ENCODE measurements around the gene NKPD1.
"Not testable (repeated sequence)": the region's sequence is repeated elsewhere in the genome, so short reads cannot be mapped to it uniquely, and the experiment has no call there.

Gene NKPD1

GRCh38 chr19:45139286-45140143, 21.3 kb downstream of the NKPD1 start:
- DNase-seq: no peak

- DNase-seq: no peak
These were observed 22.5 kb downstream of the NKPD1 start for GRCh38 chr19:45138303-45138751.

- DNase-seq: no peak
These were observed 23.5 kb downstream of the NKPD1 start for GRCh38 chr19:45137179-45137761.

- no peak for DNase-seq
These were observed 24.1 kb downstream of the NKPD1 start for GRCh38 chr19:45136507-45137178.

- no peak for DNase-seq
These were observed 25.5 kb downstream of the NKPD1 start for GRCh38 chr19:45135176-45135885.

GRCh38 chr19:45133661-45134060, 27.1 kb downstream of the NKPD1 start:
- DNase-seq: no peak

- DNase-seq: no peak
These were observed 29.7 kb downstream of the NKPD1 start for GRCh38 chr19:45130888-45131615.

- DNase-seq: no peak
These were observed 30.5 kb downstream of the NKPD1 start for GRCh38 chr19:45130236-45130635.

GRCh38 chr19:45128806-45129205, 32.0 kb downstream of the NKPD1 start:
- no peak for DNase-seq

GRCh38 chr19:45128146-45128545, 32.6 kb downstream of the NKPD1 start:
- no peak for DNase-seq

- DNase-seq: no peak
These were observed 34.1 kb downstream of the NKPD1 start for GRCh38 chr19:45126654-45127053.

GRCh38 chr19:45125975-45126493, 34.7 kb downstream of the NKPD1 start:
- peak; percentile 87 for DNase-seq

GRCh38 chr19:45125360-45125759, 35.4 kb downstream of the NKPD1 start:
- DNase-seq: no peak

- DNase-seq: no peak
These were observed 36.8 kb downstream of the NKPD1 start for GRCh38 chr19:45124021-45124420.

GRCh38 chr19:45123440-45123850, 37.3 kb downstream of the NKPD1 start:
- no peak for DNase-seq

GRCh38 chr19:45122832-45123231, 38.0 kb downstream of the NKPD1 start:
- DNase-seq: no peak

GRCh38 chr19:45121827-45122345, 38.9 kb downstream of the NKPD1 start:
- DNase-seq: no peak

- no peak for DNase-seq
These were observed 41.2 kb downstream of the NKPD1 start for GRCh38 chr19:45119582-45119981.

- DNase-seq: not testable (repeated sequence)
These were observed 42.0 kb downstream of the NKPD1 start for GRCh38 chr19:45118591-45119355.

GRCh38 chr19:45118106-45118505, 42.7 kb downstream of the NKPD1 start:
- no peak for DNase-seq

- no peak for DNase-seq
These were observed 43.1 kb downstream of the NKPD1 start for GRCh38 chr19:45117671-45118070.
